HL-60 (cell line): Measurements from ENCODE around the gene USP5.

Experiments used
- GABPA ChIP-seq: IDR thresholded peaks from 2 replicates; pipeline ENCODE4 v1.6.1; 2012; ENCODE audit warnings: low read depth
- POLR2AphosphoS5 ChIP-seq: IDR thresholded peaks from 2 replicates; pipeline ENCODE4 v1.6.1; 2012; ENCODE audit warnings: low read depth
- TF ChIP-seq, protein P1 (sequence below): IDR thresholded peaks from one replicate; pipeline ENCODE4 v1.5.1; 2011; ENCODE audit warnings: low read length, control low read depth, inconsistent platforms; ENCODE audit not compliant: insufficient read depth

- TF ChIP-seq, protein P1, sequence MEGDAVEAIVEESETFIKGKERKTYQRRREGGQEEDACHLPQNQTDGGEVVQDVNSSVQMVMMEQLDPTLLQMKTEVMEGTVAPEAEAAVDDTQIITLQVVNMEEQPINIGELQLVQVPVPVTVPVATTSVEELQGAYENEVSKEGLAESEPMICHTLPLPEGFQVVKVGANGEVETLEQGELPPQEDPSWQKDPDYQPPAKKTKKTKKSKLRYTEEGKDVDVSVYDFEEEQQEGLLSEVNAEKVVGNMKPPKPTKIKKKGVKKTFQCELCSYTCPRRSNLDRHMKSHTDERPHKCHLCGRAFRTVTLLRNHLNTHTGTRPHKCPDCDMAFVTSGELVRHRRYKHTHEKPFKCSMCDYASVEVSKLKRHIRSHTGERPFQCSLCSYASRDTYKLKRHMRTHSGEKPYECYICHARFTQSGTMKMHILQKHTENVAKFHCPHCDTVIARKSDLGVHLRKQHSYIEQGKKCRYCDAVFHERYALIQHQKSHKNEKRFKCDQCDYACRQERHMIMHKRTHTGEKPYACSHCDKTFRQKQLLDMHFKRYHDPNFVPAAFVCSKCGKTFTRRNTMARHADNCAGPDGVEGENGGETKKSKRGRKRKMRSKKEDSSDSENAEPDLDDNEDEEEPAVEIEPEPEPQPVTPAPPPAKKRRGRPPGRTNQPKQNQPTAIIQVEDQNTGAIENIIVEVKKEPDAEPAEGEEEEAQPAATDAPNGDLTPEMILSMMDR = no peak
- TF ChIP-seq POLR2AphosphoS5 = no peak
- no peak for TF ChIP-seq GABPA
Observed at GRCh38 chr12:6826734-6827436, 25.1 kb upstream of the USP5 start.
